Natural killer cell (primary cell): ENCODE results near the gene CDCA4. TPM values are rescaled to one million over a fixed set of nuclear protein-coding genes. Genes with fewer than 3 reads are reported as not detected.
A peak's percentile ranks its signal among the peaks of the same experiment; 100 is the strongest.

ENCODE experiments used
- ATAC-seq, 3 donors: fragments of 150-1000 bp in 2 of 3; fragments of 200-7000 bp in 1 of 3; cut with Tn5 transposase; 1 replicate in 1 of 3; 2 replicates in 2 of 3; pipeline ENCODE4 v1.10.0; 2021; ENCODE audit warnings: mild to moderate bottlenecking in 2 of 3, moderate library complexity in 2 of 3
- DNase-seq, 2 donors: peaks; one replicate each; pipeline versions ENCODE4 v3.0.0 to v3.0.0-alpha.2; 2013 to 2021; ENCODE audit warnings: mixed read lengths in 1 of 2
- H3K27ac ChIP-seq: one replicate; pipeline ENCODE4 v1.5.1; 2013; ENCODE audit warnings: mild to moderate bottlenecking, low read length
- H3K27me3 ChIP-seq: one replicate; pipeline ENCODE4 v1.6.1; 2013; ENCODE audit warnings: low read length; ENCODE audit not compliant: control insufficient read depth, insufficient read depth
- H3K36me3 ChIP-seq: one replicate; pipeline ENCODE4 v1.6.1; 2013; ENCODE audit warnings: low read length; ENCODE audit not compliant: control insufficient read depth, insufficient read depth
- H3K4me1 ChIP-seq: one replicate; pipeline ENCODE4 v1.6.1; 2013; ENCODE audit warnings: low read length; ENCODE audit not compliant: control insufficient read depth, insufficient read depth
- H3K4me3 ChIP-seq: one replicate; pipeline ENCODE4 v1.5.1; 2013; ENCODE audit warnings: low read length
- H3K9me3 ChIP-seq: one replicate; pipeline ENCODE4 v1.6.1; 2013; ENCODE audit warnings: low read length; ENCODE audit not compliant: control insufficient read depth, insufficient read depth
- H3K27ac Mint-ChIP-seq, 2 donors: one replicate each; pipeline ENCODE4 v1.8.0; 2022; ENCODE audit warnings: mild to moderate bottlenecking in 2 of 2, mixed read lengths in 2 of 2, moderate library complexity in 1 of 2
- H3K27me3 Mint-ChIP-seq, 2 donors: one replicate each; pipeline ENCODE4 v1.8.0; 2022; ENCODE audit warnings: low read depth in 2 of 2, mixed read lengths in 2 of 2
- H3K36me3 Mint-ChIP-seq: one replicate; pipeline ENCODE4 v1.8.0; 2022; ENCODE audit warnings: mixed read lengths
- H3K4me1 Mint-ChIP-seq, 2 donors: one replicate each; pipeline ENCODE4 v1.8.0; 2022; ENCODE audit warnings: mixed read lengths in 2 of 2
- H3K4me3 Mint-ChIP-seq: one replicate; pipeline ENCODE4 v1.8.0; 2022; ENCODE audit warnings: mild to moderate bottlenecking, moderate library complexity, mixed read lengths
- H3K9me3 Mint-ChIP-seq, 2 donors: one replicate each; pipeline ENCODE4 v1.8.0; 2022; ENCODE audit warnings: mixed read lengths in 2 of 2
- WGBS: methylation state at CpG from one replicate; pipeline ENCODE4 v1.1.7; 2013; ENCODE audit warnings: missing lambda C conversion rate; ENCODE audit not compliant: insufficient coverage; 5-methylcytosine and 5-hydroxymethylcytosine counted together
- intact Hi-C: fragments of 100-400 bp; cut with micrococcal nuclease; formaldehyde crosslinking; loops from one replicate; pipeline ENCODE4 v1.14.2; 2022
- total RNA-seq, 4 donors: library from RNA; stranded (reverse); fragments of 120-200 nt in 1 of 4; gene quantifications; one replicate each; pipeline versions ENCODE4 v1.2.3 to v1.2.4, GENCODE V29; 2013 to 2022
- TF ChIP-seq, protein P1 (sequence below): fragments of 200-600 bp; IDR thresholded peaks from one replicate; pipeline ENCODE4 v1.8.0; 2022; ENCODE audit warnings: antibody characterized with exemption

CDCA4 gene
- total RNA-seq, 3 donors from 2014 or later (not counting 1 experiment from before 2014, with no cell fraction given): 10.3 to 20.7 (median 16.6) TPM

- peaks cover 5% of the 10 kb centered on the region for H3K4me1 ChIP-seq
- H3K4me1 Mint-ChIP-seq: no peaks in the 10 kb centered on the region
- ATAC-seq (no peak), DNase-seq (no peak)
- H3K9me3 Mint-ChIP-seq: no peaks in the 10 kb centered on the region
- intact Hi-C loops: no loop called here
- peaks cover 0 to 8% of the 10 kb centered on the region in 2 donors for H3K27me3 Mint-ChIP-seq
- H3K4me3 Mint-ChIP-seq: no peak overlapping the region
- H3K36me3 ChIP-seq: no peaks in the 10 kb centered on the region
- WGBS: 80% methylated on average over 21 of the region's 21 CpGs
- no peak overlapping the region for H3K27ac ChIP-seq
- H3K27me3 ChIP-seq: peaks cover 2% of the 10 kb centered on the region
- H3K36me3 Mint-ChIP-seq: no peaks in the 10 kb centered on the region
- H3K27ac Mint-ChIP-seq: no peak overlapping the region
- no peak overlapping the region for H3K4me3 ChIP-seq
- TF ChIP-seq, protein P1, sequence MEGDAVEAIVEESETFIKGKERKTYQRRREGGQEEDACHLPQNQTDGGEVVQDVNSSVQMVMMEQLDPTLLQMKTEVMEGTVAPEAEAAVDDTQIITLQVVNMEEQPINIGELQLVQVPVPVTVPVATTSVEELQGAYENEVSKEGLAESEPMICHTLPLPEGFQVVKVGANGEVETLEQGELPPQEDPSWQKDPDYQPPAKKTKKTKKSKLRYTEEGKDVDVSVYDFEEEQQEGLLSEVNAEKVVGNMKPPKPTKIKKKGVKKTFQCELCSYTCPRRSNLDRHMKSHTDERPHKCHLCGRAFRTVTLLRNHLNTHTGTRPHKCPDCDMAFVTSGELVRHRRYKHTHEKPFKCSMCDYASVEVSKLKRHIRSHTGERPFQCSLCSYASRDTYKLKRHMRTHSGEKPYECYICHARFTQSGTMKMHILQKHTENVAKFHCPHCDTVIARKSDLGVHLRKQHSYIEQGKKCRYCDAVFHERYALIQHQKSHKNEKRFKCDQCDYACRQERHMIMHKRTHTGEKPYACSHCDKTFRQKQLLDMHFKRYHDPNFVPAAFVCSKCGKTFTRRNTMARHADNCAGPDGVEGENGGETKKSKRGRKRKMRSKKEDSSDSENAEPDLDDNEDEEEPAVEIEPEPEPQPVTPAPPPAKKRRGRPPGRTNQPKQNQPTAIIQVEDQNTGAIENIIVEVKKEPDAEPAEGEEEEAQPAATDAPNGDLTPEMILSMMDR: no peak
- no peaks in the 10 kb centered on the region for H3K9me3 ChIP-seq
Observed at GRCh38 chr14:104968541-104969401, 52.1 kb downstream of the CDCA4 start.

DNA sequence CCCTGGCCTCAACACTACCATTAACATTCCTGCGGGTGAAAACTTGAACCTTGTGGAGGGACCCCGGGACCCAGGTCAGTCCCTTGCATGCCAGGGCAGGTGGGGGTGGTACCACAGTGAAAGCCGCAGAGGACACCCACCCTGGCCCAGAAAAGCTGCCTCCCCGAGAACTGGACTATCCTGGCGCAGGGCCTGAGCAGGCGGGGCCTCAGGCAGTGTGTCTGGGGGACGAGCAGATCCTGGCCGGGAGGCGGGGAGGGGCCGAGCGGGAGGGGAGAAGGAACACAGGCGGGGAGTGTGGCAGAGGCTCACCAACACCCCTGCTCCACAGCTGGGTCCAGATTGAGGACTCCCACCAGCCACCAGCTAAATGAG is 52.7 kb downstream of the CDCA4 start:
- Histone ChIP-seq H3K4me1 (peaks cover 5% of the 10 kb centered on the region), H3K36me3 (no peaks in the 10 kb centered on the region), H3K9me3 (no peaks in the 10 kb centered on the region), H3K4me3 (no peak overlapping the region), H3K27me3 (peaks cover 2% of the 10 kb centered on the region), H3K27ac (no peak overlapping the region)
- no peaks in the 10 kb centered on the region for H3K4me1 Mint-ChIP-seq
- TF ChIP-seq, protein P1: no peak
- intact Hi-C loops: no loop called here
- H3K36me3 Mint-ChIP-seq: no peaks in the 10 kb centered on the region
- no peaks in the 10 kb centered on the region for H3K9me3 Mint-ChIP-seq
- no peak for DNase-seq
- H3K27ac Mint-ChIP-seq: no peak overlapping the region
- 29% methylated on average over 12 of the region's 12 CpGs for WGBS
- H3K4me3 Mint-ChIP-seq: no peak overlapping the region
- no peak for ATAC-seq
- peaks cover 0 to 8% of the 10 kb centered on the region in 2 donors for H3K27me3 Mint-ChIP-seq

GRCh38 chr14:104967386-104968152 is 53.3 kb downstream of the CDCA4 start:
- intact Hi-C loops: no loop called here
- Mint-ChIP-seq H3K27ac (no peak overlapping the region), H3K9me3 (no peaks in the 10 kb centered on the region), H3K36me3 (no peaks in the 10 kb centered on the region), H3K27me3 (peaks cover 0 to 8% of the 10 kb centered on the region in 2 donors), H3K4me1 (no peaks in the 10 kb centered on the region), H3K4me3 (no peak overlapping the region)
- H3K4me3 ChIP-seq: no peak overlapping the region
- H3K9me3 ChIP-seq: no peaks in the 10 kb centered on the region
- H3K27ac ChIP-seq: no peak overlapping the region
- H3K27me3 ChIP-seq: peaks cover 2% of the 10 kb centered on the region
- TF ChIP-seq, protein P1: no peak
- no peaks in the 10 kb centered on the region for H3K36me3 ChIP-seq
- ATAC-seq (peak in 1 of 3 donors; percentile 33), DNase-seq (no peak)
- H3K4me1 ChIP-seq: peaks cover 5% of the 10 kb centered on the region
- WGBS: 6% methylated on average over 35 of the region's 36 CpGs
